Uterus (tissue), 4 donors: ENCODE measurements around the gene ZNF536. TPM values are rescaled to one million over a fixed set of nuclear protein-coding genes. Genes with fewer than 3 reads are reported as not detected.
"Not testable (repeated sequence)": the region's sequence is repeated elsewhere in the genome, so short reads cannot be mapped to it uniquely, and the experiment has no call there.

ENCODE experiments used
- DNase-seq, 2 donors: peaks; one replicate each; pipeline ENCODE4 v3.0.0-alpha.2; 2019 to 2020
- H3K27ac ChIP-seq, 2 donors: fragments of 200-600 bp; sonication (generic); 1 replicate in 1 of 2; 2 replicates in 1 of 2; pipeline ENCODE4 v1.5.1; 2016 to 2018
- H3K27me3 ChIP-seq, 2 donors: fragments of 200-600 bp; sonication (generic); one replicate each; pipeline ENCODE4 v1.5.1; 2018 to 2019; ENCODE audit warnings: control low read depth in 1 of 2
- H3K36me3 ChIP-seq, 2 donors: fragments of 200-600 bp; sonication (generic); one replicate each; pipeline ENCODE4 v1.5.1; 2019; ENCODE audit warnings: control low read depth in 1 of 2
- H3K4me1 ChIP-seq, 2 donors: fragments of 200-600 bp; sonication (generic); one replicate each; pipeline ENCODE4 v1.5.1; 2018 to 2019; ENCODE audit warnings: control low read depth in 1 of 2
- H3K4me3 ChIP-seq, 2 donors: fragments of 200-600 bp; sonication (generic); 1 replicate in 1 of 2; 2 replicates in 1 of 2; pipeline ENCODE4 v1.5.1; 2018 to 2019; ENCODE audit warnings: mild to moderate bottlenecking in 1 of 2
- H3K9me3 ChIP-seq, 2 donors: fragments of 200-600 bp; sonication (generic); one replicate each; pipeline ENCODE4 v1.5.1; 2019; ENCODE audit warnings: control low read depth in 1 of 2
- POLR2A ChIP-seq, 2 donors: fragments of 450-650 bp; IDR thresholded peaks; one replicate each; pipeline ENCODE4 v1.6.1; 2016; ENCODE audit warnings: antibody characterized with exemption in 2 of 2, mild to moderate bottlenecking in 1 of 2, moderate library complexity in 1 of 2
- intact Hi-C: fragments of 100-400 bp; cut with DNase I; formaldehyde crosslinking; loops from one replicate; pipeline ENCODE4 v1.15.1; 2023; ENCODE audit warnings: low total_unique reads
- total RNA-seq, 4 donors: library from RNA; depleted of rRNA in 3 of 4; stranded (reverse); fragments of >200 nt in 3 of 4; gene quantifications; one replicate each; pipeline versions ENCODE4 v1.1.0 to v1.2.4, GENCODE V29; 2014 to 2023
- TF ChIP-seq, protein P1 (sequence below), 4 experiments: fragments of 200-600 bp in 2 of 4; fragments of 450-650 bp in 2 of 4; sonication (generic) in 2 of 4; IDR thresholded peaks; one replicate each; pipeline ENCODE4 v1.5.1; 2016 to 2019; ENCODE audit warnings: antibody characterized with exemption in 4 of 4, mild to moderate bottlenecking in 2 of 4, moderate library complexity in 1 of 4
- donor health status: DM: yes; HTN: yes; CAD: no.

Gene ZNF536
- total RNA-seq, 4 donors from 2014 or later: 0.67 to 3.3 (median 2.8) TPM; not detected in 1

- no peak for DNase-seq
- no peaks in the 10 kb centered on the region for H3K27me3 ChIP-seq
- TF ChIP-seq POLR2A (IDR thresholded peaks at IDR 0.05): no peak
- TF ChIP-seq, protein P1, sequence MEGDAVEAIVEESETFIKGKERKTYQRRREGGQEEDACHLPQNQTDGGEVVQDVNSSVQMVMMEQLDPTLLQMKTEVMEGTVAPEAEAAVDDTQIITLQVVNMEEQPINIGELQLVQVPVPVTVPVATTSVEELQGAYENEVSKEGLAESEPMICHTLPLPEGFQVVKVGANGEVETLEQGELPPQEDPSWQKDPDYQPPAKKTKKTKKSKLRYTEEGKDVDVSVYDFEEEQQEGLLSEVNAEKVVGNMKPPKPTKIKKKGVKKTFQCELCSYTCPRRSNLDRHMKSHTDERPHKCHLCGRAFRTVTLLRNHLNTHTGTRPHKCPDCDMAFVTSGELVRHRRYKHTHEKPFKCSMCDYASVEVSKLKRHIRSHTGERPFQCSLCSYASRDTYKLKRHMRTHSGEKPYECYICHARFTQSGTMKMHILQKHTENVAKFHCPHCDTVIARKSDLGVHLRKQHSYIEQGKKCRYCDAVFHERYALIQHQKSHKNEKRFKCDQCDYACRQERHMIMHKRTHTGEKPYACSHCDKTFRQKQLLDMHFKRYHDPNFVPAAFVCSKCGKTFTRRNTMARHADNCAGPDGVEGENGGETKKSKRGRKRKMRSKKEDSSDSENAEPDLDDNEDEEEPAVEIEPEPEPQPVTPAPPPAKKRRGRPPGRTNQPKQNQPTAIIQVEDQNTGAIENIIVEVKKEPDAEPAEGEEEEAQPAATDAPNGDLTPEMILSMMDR (IDR thresholded peaks at IDR 0.05): no peak
- H3K4me3 ChIP-seq: no peak overlapping the region
- no peaks in the 10 kb centered on the region for H3K4me1 ChIP-seq
- H3K27ac ChIP-seq: no peak overlapping the region
- no peaks in the 10 kb centered on the region for H3K36me3 ChIP-seq
- intact Hi-C loops: no loop called here
- no peaks in the 10 kb centered on the region for H3K9me3 ChIP-seq
These were observed 108.9 kb downstream of the ZNF536 start for GRCh38 chr19:30481063-30481462.

GRCh38 chr19:30481823-30482222 is 109.6 kb downstream of the ZNF536 start:
- Histone ChIP-seq H3K9me3 (no peaks in the 10 kb centered on the region), H3K27me3 (no peaks in the 10 kb centered on the region), H3K27ac (no peak overlapping the region), H3K4me3 (no peak overlapping the region), H3K36me3 (no peaks in the 10 kb centered on the region), H3K4me1 (no peaks in the 10 kb centered on the region)
- intact Hi-C loops: no loop called here
- TF ChIP-seq, protein P1 (IDR thresholded peaks at IDR 0.05): no peak
- no peak for TF ChIP-seq POLR2A (IDR thresholded peaks at IDR 0.05)
- DNase-seq: no peak

GRCh38 chr19:30482956-30483355 is 110.8 kb downstream of the ZNF536 start:
- H3K27me3 ChIP-seq: no peaks in the 10 kb centered on the region
- no peak overlapping the region for H3K27ac ChIP-seq
- DNase-seq: no peak
- no peaks in the 10 kb centered on the region for H3K9me3 ChIP-seq
- intact Hi-C loops: no loop called here
- H3K36me3 ChIP-seq: no peaks in the 10 kb centered on the region
- no peak overlapping the region for H3K4me3 ChIP-seq
- TF ChIP-seq, protein P1 (IDR thresholded peaks at IDR 0.05): no peak
- no peak for TF ChIP-seq POLR2A (IDR thresholded peaks at IDR 0.05)
- H3K4me1 ChIP-seq: no peaks in the 10 kb centered on the region

DNA sequence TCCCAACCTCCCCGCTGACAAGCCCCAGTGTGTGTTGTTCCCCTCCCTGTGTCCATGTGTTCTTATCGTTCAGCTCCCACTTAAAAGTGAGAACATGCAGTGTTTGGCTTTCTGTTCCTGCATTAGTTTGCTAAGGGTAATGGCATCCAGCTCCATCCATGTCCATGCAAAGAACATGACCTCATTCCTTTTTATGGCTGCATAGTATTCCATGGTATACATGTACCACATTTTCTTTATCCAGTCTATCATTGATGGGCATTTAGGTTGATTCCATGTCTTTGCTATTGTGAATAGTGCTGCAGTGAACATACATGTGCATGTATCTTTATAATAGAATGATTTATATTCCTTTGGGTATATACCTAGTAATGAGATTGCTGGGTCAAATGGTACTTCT is 114.1 kb downstream of the ZNF536 start:
- DNase-seq, H3K36me3 ChIP-seq, H3K9me3 ChIP-seq, H3K4me1 ChIP-seq, H3K27ac ChIP-seq, H3K4me3 ChIP-seq, intact Hi-C loops, H3K27me3 ChIP-seq: not testable (repeated sequence)

DNA sequence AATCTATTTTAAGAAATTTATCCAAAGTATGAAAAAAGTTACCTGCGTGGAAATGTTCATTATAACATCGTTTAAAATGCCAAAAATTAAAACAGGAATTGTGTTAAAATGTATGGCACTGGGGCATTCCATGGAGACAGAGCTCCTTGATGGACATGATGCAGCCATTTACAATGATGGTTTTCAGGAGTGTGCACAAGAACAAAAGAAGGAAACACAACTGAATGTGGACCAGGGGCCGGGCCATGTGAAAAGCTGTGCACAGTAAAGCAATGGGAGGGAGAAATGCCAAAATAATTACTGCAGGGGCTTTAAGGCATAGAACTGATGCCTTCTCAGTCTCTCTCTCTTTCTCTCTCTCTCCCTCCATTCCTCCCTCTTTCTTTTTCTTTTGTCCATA is 115.0 kb downstream of the ZNF536 start:
- TF ChIP-seq, protein P1 (IDR thresholded peaks at IDR 0.05): no peak
- TF ChIP-seq POLR2A (IDR thresholded peaks at IDR 0.05): no peak
- H3K9me3 ChIP-seq: no peaks in the 10 kb centered on the region
- H3K27me3 ChIP-seq: no peaks in the 10 kb centered on the region
- no peak overlapping the region for H3K27ac ChIP-seq
- intact Hi-C loops: no loop called here
- H3K36me3 ChIP-seq: no peaks in the 10 kb centered on the region
- no peaks in the 10 kb centered on the region for H3K4me1 ChIP-seq
- H3K4me3 ChIP-seq: no peak overlapping the region
- no peak for DNase-seq

DNA sequence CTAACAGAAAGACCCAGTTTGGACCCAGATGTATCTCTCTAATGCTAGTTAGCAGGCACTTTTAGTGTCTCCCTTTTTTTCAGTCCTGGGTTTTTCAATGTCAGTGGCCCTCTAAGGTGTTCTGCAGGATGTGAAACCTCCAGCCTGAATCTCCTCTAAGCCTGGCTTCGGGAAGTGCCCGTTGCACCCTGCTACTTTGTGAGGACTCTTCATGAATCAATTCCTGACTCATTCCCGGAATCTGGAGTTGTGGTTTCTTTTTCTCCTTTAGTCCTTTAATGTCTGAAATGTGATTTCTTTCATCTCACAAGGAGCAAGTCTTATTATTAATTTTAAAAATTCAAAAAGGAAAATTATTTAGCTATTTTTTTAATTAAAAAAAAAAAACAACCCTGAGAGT is 116.0 kb downstream of the ZNF536 start:
- intact Hi-C loops: no loop called here

More for the DNA sequence above, 116.0 kb downstream of the ZNF536 start:
- Histone ChIP-seq H3K4me3 (no peak overlapping the region), H3K9me3 (no peaks in the 10 kb centered on the region), H3K27ac (no peak overlapping the region), H3K36me3 (no peaks in the 10 kb centered on the region), H3K27me3 (no peaks in the 10 kb centered on the region), H3K4me1 (no peaks in the 10 kb centered on the region)
- no peak for DNase-seq
- TF ChIP-seq POLR2A (IDR thresholded peaks at IDR 0.05): no peak
- TF ChIP-seq, protein P1 (IDR thresholded peaks at IDR 0.05): no peak
